Bone marrow (tissue), 2 donors: Measurements from ENCODE around the gene SMIM36.
"Not testable (repeated sequence)": the region's sequence is repeated elsewhere in the genome, so short reads cannot be mapped to it uniquely, and the experiment has no call there.

ENCODE experiments used
- DNase-seq, 2 donors: peaks; one replicate each; lab custom pipeline; 2025; lab: John Stamatoyannopoulos, UW

Gene SMIM36

DNA sequence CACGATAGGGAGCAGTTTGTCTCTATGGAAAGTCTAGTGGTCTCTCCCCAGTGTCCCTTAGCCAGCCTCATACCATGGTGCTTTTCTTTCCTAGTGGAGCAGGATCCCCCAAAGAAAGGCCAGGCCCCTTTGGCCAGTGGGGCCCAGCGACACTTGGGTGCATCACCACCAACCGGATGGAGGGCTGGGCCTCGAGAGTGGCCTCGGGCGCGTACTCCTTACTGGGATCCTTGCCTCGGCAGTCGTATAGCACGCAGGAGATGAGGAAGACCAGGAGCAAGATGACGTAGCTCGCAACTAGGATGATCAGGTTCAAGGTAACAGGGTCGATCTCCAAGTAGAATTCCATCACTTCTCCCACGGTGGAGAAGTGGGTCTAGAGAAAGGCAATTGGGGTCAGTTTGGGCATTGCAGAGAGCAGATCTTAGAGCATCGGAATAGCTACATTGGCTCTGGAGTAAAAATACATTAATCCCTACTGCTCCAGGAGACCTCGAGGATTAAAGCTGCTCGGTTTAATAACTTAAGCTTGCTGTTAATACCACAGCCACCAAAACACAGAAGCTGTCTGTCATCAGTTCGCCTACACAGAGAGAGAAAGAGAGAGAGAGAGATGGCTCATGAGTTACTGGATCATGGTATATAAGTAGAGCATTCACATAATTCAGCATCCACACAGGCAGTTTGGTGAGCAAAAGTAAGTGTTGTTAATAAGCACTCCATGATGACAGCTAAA, at the start of gene SMIM36:
TSS of gene SMIM36 (minus strand) at position 467 of the 736 bp plus-strand sequence.
- DNase-seq = no peak

DNA sequence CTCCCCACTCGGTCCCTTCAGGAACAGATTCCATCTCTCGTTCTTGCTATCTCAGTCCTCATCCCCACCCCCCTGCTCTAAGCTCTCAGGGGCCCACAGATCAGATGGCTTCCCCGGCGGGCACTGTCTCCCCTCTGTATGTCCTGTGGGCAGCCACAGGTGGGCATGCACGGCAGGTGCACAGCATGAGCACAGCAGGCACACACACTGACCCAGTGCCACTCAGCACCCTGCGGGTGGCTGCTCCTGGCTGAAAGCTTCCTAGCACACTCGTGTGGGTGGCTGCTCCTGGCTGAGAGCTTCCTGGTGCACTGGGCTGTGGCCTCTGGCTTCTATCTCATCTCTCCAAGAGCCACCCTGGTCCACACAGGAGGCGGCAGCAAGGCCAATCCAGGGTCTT, 44.5 kb upstream of the SMIM36 start:
- DNase-seq = no peak

DNA sequence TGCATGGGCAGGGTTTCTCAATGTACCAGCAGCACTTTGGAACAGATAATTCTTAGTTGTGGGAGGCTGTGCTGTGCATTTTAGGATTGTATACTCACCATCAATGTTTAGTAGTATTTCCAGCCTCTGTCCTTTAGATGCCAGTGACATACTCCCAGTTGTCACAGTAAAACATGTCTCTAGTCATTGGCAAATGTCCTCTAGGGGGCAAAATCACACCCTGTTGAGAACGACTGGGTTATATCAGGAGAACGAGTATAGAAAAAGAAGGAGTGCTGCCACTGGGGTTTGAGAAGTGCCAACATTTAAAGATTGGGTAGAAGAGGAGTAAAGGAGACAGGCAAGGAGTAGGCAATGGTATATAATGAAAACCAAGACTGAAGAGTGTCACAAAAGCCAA, 37.9 kb upstream of the SMIM36 start:
- no peak for DNase-seq

DNA sequence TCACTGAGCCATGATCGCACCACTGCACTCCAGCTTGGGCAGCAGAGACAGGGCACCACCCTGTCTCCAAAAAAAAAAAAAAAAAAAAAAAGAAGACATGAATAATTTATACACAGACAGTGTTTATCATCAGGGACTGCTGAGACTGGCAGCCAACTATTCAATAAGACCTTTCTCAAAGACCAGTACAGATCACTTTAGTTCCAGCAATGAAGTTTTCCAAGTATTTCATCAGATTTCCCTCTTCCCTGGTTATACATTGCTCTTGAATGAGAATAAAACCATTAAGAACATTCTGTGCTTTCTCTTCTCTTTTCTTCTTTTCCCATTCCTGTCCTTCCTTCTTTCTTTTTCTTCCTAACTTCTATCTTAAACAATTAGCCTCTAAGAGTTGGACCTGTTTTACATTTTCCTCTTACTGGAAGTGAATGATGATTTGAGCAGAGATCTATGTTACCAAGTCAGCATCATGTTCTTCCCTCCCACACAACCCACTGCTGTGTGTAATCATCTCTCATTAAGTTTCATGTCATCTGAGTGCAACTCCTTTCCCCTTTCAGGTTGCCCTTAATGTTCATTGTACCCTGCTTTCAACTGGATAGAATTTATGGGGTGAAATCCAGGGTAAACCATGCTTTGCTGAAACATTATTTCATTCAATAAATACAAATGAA, 35.9 kb upstream of the SMIM36 start:
- DNase-seq = no peak

DNA sequence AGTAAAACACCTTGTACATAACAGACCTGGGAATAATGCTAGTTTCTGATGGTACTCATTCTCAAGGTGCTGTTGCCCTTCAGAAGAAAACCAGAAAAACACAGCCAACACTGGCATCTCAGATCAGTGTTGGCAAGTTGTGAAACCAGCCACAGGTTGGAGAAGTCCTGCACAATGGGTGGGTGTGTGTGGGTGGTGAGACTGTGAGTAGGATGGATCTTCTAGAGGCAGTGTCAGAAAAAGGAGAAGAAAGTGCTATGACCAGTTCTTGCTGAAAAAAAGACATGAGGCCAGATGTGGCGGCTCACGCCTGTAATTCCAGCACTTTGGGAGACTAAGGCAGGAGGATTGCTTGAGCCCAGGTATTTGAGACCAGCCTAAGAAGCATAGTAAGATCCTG, 35.2 kb upstream of the SMIM36 start:
- no peak for DNase-seq

DNA sequence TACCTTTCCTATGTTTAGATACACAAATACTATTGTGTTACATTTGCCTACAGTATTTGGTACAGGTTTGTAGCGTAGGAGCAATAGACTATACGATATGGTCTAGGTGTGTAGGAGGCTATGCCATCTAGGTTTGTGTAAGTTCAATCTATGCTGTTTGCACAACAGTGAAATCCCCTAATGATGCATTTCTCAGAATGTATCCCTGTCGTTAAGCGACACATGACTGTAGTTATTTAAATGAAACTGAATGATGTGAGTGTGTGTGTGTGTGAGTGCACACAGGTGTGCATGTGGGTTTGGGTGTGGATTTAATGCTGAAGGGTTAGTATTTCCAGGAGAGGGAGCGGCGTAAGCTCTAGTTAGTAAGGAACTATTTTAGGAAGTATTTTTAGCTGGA, 34.6 kb upstream of the SMIM36 start:
- no peak for DNase-seq

DNA sequence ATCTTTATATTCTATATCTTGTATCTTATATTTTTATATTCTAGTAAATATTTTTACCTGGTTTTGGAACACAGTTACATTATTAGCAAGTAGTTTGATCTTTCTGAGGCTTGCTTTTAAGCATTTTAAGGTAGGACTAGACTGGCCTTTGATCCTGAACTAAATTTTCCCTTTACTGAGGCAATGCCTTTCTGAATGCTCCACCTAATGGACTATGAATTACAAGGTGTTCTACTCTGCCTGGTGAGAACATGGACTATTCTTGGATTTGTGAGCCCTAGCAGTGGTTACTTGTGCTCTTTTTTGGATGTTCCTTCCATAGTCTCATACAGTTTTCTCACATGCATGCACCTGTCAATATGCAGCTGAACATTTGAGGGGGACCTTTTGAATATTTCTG, 32.5 kb upstream of the SMIM36 start:
- no peak for DNase-seq

DNA sequence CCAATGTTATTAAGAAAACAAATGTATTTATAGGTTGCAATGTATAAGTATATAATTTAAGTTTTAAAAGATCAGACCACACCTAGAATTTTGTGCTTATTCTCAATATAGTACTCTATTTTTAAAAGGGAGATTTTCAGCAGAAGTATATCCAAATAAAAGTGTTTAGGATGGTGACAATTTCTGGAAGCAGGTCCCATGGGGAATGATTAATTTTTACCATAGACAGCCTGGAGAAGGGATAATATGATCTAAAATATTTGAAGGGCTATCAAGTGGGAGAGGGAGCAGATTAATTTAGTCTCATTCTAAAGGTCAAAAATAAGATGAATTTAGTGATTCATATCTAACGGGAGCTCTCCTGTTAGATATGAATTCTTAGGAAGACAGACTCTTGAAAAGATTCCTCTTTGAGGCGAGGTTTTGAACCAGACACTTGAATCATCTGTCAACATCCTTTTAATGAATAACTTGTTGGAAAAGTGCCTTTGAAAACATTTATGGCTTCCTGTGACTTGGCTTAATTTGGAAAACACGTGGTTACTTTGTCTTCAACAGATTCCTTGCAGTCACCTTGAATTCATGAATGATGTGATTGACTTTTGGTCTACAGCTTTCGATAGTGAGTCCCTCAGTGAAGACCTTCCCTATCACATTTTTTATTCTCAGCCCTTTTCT, 29.3 kb upstream of the SMIM36 start:
- DNase-seq = no peak

DNA sequence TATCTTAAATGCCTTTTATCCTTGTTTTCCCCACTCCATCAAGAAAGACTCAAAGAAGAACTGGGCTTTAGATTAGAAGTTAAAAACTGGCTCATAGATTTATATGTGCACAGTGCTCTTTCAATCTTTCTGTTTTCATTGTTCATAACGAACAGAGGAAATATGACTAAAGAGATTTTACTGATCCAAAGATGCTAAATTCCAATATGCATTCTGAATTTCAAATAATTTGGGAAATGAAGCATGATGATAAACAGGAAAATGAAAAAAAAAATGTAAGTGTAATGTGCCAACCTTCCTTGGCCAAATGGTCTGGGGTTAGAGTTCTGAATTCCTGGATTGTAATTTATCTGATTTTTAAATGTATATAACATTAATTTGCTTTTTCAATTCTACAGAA, 25.0 kb upstream of the SMIM36 start:
- DNase-seq = no peak

DNA sequence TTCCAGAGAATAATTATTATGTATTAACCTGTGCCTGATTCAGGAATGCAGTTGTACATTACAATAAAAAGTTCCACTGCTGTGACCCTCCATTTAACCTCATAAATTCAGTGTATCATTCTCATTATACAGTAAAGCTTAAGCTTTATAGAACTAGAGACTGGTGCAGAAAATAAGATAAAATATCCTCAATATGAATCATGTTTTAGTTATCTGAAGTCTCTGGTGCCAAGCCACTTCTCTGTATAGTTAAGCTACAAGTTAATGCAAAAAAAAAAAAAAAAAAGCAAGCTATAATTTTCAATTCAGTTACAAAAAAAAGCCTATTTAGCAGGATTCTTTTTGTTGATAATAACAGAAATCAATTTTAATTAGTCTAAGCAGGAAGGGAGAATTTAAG, 22.4 kb upstream of the SMIM36 start:
- DNase-seq = no peak

DNA sequence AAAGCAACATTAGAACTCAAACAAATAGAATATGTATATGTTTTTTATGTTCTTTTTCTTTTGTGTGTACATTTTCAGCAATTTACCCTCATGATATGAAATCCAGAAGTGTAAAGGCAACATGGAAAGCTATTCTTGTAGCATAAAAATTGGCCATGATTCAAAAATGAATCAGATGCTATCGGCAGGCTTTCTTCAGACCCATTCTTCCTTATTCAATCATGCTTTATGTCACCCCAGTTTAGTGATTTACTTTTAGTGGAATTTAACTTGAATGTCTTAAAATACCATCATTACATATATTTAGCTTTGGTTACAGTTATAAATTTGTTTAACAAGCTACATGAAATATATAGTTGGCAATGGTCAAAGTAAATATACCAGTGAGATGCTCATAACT, 21.4 kb upstream of the SMIM36 start:
- no peak for DNase-seq

DNA sequence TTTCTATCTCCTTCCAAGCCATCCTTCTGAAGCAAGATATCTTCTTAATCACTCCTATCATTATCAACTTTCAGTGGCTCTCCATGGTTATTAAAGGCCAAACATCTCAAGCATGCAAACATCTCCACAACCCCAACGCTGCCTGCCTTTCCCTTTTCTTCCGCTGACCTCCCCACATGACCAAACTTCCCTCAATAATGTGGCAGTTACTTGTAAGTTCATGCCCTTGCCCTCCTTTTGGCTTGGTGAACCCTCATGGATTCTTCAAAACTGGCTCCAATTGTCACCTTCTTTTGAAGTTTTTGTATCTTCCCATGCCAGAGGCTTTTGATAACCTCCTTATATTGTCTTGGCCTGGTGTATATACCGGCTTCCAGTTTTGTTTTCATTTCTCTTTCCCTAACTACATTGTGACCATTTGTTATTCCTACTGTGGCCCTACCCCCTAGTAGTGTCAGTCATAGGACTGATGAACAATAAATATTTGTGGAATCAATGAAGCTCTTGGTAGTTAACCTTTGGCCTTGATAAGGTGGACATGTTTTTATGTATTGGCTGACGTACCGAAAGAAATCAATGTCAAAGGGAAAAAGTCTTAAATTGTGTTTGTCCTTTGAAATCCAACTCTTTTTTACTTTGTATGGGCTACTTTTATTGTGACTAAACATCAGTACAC, 19.9 kb upstream of the SMIM36 start:
- no peak for DNase-seq

DNA sequence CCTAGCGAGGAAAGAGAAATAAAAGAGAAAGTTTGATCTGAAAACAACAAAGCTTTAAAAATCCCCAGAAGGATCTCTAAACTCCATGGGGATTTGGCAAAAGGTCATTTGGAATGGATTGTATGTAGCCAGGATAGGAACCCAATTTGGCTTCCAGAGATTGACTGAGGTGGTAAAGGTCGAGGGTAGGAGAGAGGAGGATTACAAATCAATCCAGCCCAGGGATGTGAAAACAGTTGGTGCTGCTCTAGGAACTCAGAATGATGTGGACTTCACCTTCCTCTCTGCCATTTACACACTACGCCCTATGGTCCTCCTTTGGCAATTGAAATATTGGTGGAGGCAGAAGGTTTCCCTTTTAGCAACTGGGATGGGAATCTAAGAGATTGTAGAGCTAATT, 18.8 kb upstream of the SMIM36 start:
- no peak for DNase-seq

DNA sequence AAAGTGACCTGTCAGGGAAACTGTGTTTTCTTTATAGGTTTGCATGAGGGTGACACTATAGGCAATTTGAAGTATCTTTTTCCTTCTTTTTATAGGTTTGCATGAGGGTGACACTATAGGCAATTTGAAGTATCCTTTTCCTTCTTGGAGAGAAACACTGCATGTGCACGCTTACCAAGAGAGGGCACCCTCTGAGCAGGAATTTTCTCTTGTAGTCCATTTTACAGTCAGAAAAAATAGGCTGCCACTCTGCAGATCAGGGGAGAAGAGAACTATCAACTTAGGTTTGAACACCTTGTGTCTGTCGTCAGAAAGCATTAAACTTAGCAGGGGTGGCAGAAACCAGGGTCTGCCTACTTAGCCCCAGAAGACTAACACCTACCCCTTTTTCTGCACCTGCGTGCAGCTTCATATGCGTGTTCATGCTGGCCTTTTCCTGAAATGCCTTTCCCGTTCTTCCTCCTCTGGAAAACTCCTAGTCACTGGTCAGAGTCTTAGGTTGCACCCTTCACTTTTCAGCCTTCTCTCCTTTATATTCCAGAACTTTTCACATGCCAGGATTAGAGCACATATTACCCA, 16.4 kb upstream of the SMIM36 start:
- DNase-seq = no peak

DNA sequence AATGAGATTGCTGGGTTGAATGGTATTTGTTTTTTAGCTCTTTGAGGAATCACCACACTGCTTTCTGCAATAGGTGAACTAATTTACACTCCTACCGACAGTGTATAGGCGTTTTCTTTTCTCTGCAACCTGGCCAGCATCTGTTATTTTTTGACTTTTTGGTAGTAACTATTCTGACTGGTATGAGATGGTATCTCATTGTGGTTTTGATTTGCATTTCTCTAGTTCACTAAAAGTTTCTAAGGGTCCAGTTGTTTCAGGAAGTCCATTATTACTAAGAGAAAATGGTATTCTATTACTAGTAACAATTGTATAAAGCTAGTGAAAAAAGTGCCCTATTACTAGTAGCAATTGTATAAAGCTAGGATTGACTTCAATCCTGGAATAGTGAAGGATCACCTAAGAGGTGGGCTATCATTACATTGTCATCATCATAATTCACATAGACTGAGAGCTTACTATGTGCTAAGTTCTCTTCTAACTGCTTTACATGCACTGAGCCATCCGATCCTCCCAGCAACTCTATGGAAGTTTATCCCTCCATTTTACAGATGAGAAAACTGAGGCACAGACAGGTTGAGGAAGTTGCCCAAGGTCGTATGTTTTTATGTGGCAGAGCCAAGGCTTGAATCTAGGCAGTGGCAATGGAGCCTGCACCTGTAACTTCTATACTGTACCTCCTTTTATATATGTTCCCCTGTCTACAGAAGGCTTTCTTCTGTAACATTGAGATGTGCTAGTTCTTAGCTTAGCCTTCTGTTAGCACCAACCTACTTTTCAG, 13.4 kb upstream of the SMIM36 start:
- no peak for DNase-seq

DNA sequence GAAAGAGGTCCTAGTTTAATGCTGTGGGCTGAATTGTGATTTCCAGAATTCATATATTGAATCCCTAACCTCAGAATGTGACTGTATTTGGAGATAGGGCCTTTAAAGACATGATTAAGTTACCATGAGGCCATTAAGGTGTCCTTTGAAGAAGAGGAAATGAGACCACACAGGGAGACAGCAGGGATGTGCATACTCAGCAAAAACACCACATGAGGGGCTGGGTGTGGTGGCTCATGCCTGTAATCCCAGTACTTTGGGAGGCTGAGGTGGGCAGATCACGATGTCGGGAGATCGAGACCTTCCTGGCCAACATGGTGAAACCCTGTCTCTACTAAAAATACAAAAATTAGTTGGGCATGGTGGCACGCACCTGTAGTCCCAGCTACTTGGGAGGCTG, 11.8 kb upstream of the SMIM36 start:
- not testable (repeated sequence) for DNase-seq

DNA sequence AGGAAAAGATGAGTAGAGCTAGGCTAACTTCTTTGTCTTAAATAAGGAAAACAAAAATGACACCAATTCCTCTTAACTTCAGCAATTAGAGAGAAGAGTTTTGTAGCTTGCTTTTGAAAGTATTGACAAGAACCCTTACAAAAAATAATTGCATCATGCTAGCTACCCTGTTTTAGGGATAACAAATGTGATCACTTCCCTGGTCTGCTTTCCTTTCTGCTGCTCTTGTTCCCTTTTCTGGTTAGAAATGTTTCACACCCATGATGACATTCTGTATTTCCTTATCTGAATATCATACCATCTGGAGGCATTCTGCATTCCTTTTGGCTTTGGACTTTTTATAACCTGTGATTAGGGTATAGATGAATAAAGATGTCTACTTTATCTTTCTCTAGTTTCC, 9.9 kb upstream of the SMIM36 start:
- no peak for DNase-seq

DNA sequence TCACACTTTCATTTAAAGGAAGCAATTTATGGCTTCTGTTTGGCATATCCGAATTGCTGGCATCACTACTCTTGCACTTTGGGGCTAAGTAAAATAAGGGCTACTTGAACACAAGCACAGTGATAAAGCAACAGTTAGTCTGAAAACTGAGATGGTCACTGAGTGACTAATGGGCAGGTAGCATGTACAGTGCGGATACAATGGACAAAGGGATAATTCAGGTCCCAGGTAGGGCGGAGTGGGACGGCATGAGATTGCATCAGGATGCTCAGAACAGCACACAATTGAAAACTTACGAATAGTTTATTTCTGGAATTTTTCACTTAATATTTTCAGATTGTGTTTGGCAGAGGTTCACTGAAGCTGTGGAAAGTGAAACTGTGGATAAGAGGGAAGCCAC, 9.2 kb upstream of the SMIM36 start:
- no peak for DNase-seq

DNA sequence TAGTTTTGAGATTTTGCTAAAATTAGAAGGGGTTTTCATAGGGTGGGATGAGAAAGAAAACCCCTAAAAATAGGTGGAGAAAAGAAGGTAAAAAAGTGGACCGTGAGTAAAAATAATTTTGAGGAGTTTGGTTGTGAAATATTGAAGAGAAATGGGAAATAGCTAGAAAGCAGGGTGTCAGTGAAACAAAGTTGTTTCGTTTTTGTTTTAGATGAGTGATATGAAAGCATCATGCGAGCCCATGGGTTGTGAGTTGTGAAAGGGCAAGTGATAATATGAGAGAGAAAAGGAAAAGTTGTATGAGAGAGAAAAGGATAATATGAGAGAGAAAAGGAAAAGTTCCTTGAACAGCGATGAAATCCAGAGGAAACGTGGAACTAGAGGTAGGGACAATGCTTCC, 7.3 kb upstream of the SMIM36 start:
- DNase-seq = no peak

DNA sequence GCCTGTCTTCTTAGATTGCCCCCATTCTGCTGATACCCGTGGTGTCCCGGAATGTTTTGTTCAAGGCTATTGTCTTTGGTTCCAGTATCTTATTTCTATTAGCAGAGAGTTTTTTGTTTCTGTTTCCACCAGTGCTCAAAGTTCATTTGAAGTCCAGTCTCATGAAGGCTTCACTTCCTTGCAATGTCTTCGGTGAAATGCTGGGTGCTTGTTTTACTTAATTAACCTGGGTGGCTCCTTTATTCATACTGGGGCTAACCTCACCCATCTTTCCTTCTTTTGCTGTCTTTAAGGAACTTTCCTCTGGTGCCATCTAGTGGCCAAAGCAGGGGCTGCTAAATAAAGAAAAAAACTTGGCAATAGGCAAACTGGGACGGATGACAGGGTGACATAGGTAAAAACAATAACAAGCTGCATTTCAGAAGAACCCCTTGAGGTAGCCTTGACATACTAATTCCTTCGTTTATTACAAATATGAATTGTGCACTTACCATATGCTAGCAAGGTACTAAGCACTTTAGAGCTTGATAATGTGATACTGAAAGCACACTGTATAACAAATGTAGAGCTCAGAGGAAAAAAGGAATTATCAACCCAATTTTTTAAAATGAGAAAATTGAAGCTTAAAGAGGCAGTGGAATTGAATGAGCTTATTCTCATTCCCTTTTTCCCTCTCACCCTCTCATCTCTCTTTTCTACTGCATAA, 2.8 kb upstream of the SMIM36 start:
- DNase-seq = peak; percentile 21 to 61

DNA sequence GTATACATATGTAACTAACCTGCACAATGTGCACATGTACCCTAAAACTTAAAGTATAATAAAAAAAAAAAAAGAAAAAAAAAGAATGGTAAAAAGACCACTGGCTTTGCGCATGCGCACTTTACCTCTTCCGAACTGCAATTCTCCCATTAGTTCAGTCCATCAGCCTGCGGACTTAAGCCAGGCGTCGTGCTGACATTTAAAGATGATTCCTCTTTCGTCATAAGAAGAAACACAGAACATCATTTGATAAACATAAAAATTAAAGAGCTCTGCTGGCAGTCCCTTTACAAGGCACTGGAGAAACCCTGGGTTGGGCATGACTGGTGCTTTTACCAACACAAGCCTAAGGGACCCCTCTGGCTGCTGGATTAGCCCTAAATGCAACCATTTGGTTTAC, 3.6 kb downstream of the SMIM36 start:
- DNase-seq = not testable (repeated sequence)
